Thoracic aorta (tissue), 2 donors: ENCODE data around the gene PACSIN1. TPM values are rescaled to one million over a fixed set of nuclear protein-coding genes. Genes with fewer than 3 reads are reported as not detected.

ENCODE experiments used
- ATAC-seq: fragments of 150-250 bp; one replicate; pipeline ENCODE4 v1.8.0; 2017; ENCODE audit warnings: low read depth; ENCODE audit not compliant: insufficient number of reproducible peaks, low FRiP score
- DNase-seq: peaks from one replicate; pipeline ENCODE4 v3.0.0-alpha.2; 2020; ENCODE audit warnings: low spot score
- H3K27ac ChIP-seq, 2 donors: fragments of 200-600 bp; sonication (generic); 1 replicate in 1 of 2; 2 replicates in 1 of 2; pipeline ENCODE4 v1.5.1; 2016; ENCODE audit warnings: mild to moderate bottlenecking in 2 of 2, moderate library complexity in 2 of 2
- H3K27me3 ChIP-seq: fragments of 200-600 bp; sonication (generic); replicated peaks from 2 replicates; pipeline ENCODE4 v1.6.0; 2016; ENCODE audit warnings: mild to moderate bottlenecking; ENCODE audit not compliant: insufficient read depth
- H3K36me3 ChIP-seq: fragments of 200-600 bp; sonication (generic); one replicate; pipeline ENCODE4 v1.5.1; 2016
- H3K4me1 ChIP-seq, 2 donors: fragments of 200-600 bp; sonication (generic); 1 replicate in 1 of 2; 2 replicates in 1 of 2; pipeline versions ENCODE4 v1.5.1 to v1.6.0; 2016; ENCODE audit warnings: low read depth in 2 of 2, mild to moderate bottlenecking in 1 of 2; ENCODE audit not compliant: control insufficient read depth in 1 of 2
- H3K4me3 ChIP-seq: fragments of 200-600 bp; sonication (generic); 2 replicates; pipeline ENCODE4 v1.5.1; 2016; ENCODE audit warnings: mild to moderate bottlenecking
- H3K9me3 ChIP-seq: fragments of 200-600 bp; sonication (generic); 2 replicates; pipeline ENCODE4 v1.5.1; 2016
- total RNA-seq, 2 donors: library from RNA; depleted of rRNA; stranded (reverse); fragments of >200 nt; gene quantifications; one replicate each; pipeline versions ENCODE4 v1.1.0 to v1.2.3, GENCODE V29; 2016
- TF ChIP-seq, protein P1 (sequence below): fragments of 200-600 bp; sonication (generic); IDR thresholded peaks from one replicate; pipeline ENCODE4 v1.5.1; 2019; ENCODE audit warnings: antibody characterized with exemption

Gene PACSIN1
- total RNA-seq, 2 donors from 2014 or later: 0.14 TPM; not detected in 1

DNA sequence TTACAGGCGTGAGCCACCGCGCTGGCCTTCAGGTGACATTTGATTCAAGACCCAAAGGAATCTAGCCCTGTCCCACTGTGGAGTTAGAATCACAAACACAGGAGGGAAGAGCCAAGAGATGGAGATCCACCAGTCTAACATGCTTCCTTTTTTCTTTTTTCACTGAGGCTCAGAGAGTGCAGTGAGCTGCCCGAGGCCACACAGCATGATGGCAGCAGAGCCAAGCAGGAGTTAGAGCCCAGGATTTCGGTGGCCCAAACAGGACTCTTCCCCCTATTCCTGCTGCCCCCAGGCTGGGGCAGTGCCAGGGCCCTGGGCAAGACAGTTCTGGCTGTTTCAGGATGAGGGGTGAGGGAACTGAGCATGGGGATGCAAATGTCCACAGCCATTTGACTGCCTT is 98.3 kb downstream of the PACSIN1 start:
- Histone ChIP-seq H3K9me3 (no peaks in the 10 kb centered on the region), H3K4me1 (no peaks in the 10 kb centered on the region), H3K27ac (no peak overlapping the region), H3K36me3 (no peaks in the 10 kb centered on the region), H3K4me3 (no peak overlapping the region), H3K27me3 (no peaks in the 10 kb centered on the region)
- DNase-seq (no peak), ATAC-seq (no peak)
- TF ChIP-seq, protein P1, sequence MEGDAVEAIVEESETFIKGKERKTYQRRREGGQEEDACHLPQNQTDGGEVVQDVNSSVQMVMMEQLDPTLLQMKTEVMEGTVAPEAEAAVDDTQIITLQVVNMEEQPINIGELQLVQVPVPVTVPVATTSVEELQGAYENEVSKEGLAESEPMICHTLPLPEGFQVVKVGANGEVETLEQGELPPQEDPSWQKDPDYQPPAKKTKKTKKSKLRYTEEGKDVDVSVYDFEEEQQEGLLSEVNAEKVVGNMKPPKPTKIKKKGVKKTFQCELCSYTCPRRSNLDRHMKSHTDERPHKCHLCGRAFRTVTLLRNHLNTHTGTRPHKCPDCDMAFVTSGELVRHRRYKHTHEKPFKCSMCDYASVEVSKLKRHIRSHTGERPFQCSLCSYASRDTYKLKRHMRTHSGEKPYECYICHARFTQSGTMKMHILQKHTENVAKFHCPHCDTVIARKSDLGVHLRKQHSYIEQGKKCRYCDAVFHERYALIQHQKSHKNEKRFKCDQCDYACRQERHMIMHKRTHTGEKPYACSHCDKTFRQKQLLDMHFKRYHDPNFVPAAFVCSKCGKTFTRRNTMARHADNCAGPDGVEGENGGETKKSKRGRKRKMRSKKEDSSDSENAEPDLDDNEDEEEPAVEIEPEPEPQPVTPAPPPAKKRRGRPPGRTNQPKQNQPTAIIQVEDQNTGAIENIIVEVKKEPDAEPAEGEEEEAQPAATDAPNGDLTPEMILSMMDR: no peak

DNA sequence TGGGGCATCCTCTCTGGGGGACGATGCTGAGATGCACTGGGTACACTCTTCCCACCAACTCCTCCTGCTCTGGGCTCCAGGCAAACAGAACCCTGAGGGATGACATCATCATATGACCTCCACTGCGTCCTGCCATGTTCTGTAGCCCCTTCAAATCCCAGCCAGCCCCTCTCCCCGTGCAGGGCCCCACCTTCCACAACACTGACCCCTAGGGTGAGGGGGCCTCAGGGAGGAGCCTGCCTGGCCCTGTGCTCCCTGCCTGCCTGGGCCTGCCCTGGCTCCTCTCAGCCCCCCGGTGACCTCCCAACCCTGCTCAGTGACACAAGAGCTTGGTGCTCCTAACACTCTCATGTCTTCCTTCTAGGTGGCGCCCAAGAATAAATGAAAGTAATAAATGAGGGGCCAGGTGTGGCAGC is 99.9 kb downstream of the PACSIN1 start:
- Histone ChIP-seq H3K4me1 (no peaks in the 10 kb centered on the region), H3K4me3 (no peak overlapping the region), H3K9me3 (no peaks in the 10 kb centered on the region), H3K27me3 (no peaks in the 10 kb centered on the region), H3K27ac (no peak overlapping the region), H3K36me3 (no peaks in the 10 kb centered on the region)
- TF ChIP-seq, protein P1: no peak
- no peak for DNase-seq
- no peak for ATAC-seq

DNA sequence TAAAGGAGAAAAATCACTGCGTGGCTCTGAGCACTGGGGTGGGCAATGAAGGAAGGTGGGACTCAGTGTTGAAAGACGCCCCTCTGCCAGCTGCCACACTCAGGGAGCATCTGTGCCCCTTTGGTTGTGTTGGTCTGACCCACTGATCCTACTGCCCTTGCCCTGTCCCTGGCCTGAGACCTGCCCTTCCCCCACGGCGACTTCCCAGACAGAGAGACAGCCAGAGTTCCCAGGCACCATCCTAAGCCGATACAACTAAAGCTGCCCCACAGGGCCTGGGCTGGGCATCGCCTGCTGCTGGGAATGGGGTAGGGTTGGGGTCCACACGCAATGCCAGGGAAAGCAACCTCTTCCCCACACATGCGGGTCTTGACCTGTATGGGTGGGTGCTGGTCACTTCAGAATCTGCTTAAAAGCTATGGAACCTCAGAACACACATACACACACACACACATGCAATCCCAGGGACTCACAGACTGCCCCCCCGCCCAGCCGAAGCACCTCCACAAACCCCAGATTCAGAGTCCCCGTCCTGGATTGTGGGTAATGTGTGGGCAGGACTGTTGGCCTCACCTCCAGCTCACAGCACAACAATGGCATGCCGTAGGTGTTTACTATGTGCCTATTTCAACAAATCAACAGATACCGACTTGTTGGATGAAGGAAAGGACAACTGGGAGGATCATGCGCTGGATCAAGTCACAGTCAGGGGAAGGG is 101.1 kb downstream of the PACSIN1 start:
- H3K9me3 ChIP-seq: no peaks in the 10 kb centered on the region
- H3K27ac ChIP-seq: no peak overlapping the region
- no peak for DNase-seq
- H3K36me3 ChIP-seq: no peaks in the 10 kb centered on the region
- no peak overlapping the region for H3K4me3 ChIP-seq
- H3K4me1 ChIP-seq: no peaks in the 10 kb centered on the region
- H3K27me3 ChIP-seq: no peaks in the 10 kb centered on the region
- ATAC-seq: no peak
- TF ChIP-seq, protein P1: no peak

DNA sequence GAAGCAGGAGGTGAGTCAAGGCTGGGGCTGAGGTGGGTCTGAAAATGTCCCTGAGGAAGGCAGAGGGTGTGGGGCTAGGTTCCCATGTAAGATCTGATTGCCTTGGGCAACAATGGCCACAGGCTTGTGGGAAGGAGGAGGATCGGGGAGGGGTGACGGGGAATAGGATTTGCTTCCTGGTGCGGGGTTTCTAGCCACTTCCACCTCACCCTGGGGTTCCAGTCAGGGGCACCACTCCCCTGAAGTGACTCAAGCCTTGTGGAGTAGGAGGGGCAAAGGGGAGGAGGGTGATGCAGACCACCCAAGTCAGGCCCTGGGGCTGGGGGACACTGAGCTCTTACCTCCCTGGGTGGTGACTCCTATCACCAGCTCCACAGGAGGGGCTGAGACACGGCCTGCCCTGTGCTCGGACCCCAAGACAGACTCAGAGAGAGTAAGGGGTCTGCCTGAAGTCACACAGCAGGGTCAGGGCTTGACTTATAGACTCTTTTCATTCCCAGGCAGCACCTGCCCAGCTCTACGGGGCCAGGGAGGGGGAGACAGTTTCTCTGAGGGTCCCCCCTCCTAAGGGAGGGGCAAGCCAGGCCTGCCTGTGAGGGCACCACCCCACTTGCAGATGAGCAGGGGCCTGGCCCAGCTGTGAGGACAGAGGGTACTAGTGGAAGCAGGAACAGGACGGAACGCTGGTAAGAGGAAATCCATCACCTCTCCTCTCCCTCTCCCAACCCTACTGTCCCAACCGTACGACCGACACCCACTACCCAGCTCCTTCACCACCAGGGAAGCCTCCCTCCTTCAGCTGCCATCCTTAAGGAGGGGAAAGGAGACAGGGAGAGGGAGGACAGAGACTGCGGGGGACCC is 102.7 kb downstream of the PACSIN1 start:
- Histone ChIP-seq H3K27ac (no peak overlapping the region), H3K27me3 (no peaks in the 10 kb centered on the region), H3K4me3 (no peak overlapping the region), H3K36me3 (no peaks in the 10 kb centered on the region), H3K4me1 (no peaks in the 10 kb centered on the region), H3K9me3 (no peaks in the 10 kb centered on the region)
- TF ChIP-seq, protein P1: no peak
- ATAC-seq (no peak), DNase-seq (no peak)

DNA sequence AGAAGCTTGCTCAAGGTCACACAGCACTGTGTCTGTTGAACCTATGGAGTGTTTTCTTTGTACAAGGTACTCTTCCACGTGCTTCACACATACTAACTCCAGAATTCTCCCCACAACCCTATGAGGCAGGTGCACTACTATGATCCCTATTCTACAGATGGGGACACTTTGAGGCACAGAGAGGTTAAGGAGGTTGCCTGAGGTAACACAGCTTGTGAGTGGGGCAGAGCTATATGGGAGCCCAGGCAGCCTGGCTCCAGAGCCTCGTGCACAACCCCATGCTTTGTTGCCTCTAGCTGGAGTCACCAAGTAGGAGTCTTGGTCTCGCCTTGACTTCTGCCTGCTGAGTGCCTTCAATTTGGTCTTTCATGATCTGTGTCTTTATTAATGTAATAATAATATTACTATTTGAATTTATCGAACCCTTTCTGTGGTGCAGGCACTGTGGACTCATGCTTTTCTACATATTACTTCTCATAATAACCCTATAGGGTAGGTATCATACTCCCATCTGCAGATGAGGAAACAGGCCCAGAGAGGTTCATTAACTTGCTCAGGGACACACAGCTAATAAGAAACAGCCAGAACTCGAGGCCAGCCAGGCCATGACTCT is 103.6 kb downstream of the PACSIN1 start:
- TF ChIP-seq, protein P1: no peak
- H3K4me1 ChIP-seq: no peaks in the 10 kb centered on the region

More for the DNA sequence above, 103.6 kb downstream of the PACSIN1 start:
- no peaks in the 10 kb centered on the region for H3K9me3 ChIP-seq
- no peak for DNase-seq
- no peaks in the 10 kb centered on the region for H3K27me3 ChIP-seq
- no peak for ATAC-seq
- no peak overlapping the region for H3K4me3 ChIP-seq
- no peaks in the 10 kb centered on the region for H3K36me3 ChIP-seq
- H3K27ac ChIP-seq: no peak overlapping the region
